ENCODE data around the gene SEMA4C.

DNA sequence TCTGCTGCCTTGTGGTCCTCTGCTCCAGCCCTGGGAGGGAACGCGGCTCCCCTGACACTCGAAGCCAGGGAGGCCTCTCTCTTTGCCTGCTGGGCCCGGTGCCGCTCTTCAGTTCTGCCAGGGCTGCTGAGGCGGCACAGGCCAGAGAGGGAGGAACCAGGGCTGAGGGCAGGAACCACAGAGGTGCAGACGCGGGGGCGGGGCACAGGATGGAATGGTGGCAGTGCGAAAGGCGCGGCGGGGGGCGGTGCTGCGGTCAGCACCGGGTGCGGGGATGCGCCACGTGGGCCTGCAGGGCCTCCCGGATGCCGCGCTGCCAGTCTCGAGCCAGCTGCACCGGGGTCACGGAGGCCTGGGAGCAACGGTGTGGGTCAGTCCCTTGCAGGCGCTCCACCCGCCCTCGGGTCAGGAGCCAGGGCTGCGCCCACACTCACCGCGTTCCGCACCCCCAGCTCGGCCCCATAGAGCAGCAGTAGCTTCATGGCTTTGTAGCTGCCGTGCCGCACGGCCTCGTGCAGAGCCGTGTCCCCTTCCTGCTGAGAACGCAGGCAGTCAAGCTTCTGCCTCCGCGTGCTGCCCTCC is 30.5 kb downstream of the SEMA4C start:
- no peak for TF ChIP-seq CTCF (IDR thresholded peaks at IDR 0.05)
- no peak for TF ChIP-seq POLR2A (IDR thresholded peaks at IDR 0.05)

Measured in heart left ventricle (tissue), 13 donors.